SK-N-MC (cell line): Measurements from ENCODE around the gene RALGAPB.
"Not testable (repeated sequence)": the region's sequence is repeated elsewhere in the genome, so short reads cannot be mapped to it uniquely, and the experiment has no call there.

ENCODE experiments used
- EZH2 ChIP-seq: fragments of 200-600 bp; sonication (generic); IDR thresholded peaks from one replicate; pipeline ENCODE4 v1.6.1; 2017; ENCODE audit warnings: antibody characterized with exemption
- FOXP2 ChIP-seq: optimal IDR thresholded peaks from 2 replicates; pipeline ENCODE3; 2011; ENCODE audit warnings: mild to moderate bottlenecking, moderate library complexity; ENCODE audit not compliant: insufficient read depth; ENCODE audit errors: extremely low read length, control extremely low read depth
- POLR2AphosphoS5 ChIP-seq: IDR thresholded peaks from 2 replicates; pipeline ENCODE4 v1.6.1; 2012; ENCODE audit warnings: mild to moderate bottlenecking, low read depth, low read length, borderline replicate concordance

DNA sequence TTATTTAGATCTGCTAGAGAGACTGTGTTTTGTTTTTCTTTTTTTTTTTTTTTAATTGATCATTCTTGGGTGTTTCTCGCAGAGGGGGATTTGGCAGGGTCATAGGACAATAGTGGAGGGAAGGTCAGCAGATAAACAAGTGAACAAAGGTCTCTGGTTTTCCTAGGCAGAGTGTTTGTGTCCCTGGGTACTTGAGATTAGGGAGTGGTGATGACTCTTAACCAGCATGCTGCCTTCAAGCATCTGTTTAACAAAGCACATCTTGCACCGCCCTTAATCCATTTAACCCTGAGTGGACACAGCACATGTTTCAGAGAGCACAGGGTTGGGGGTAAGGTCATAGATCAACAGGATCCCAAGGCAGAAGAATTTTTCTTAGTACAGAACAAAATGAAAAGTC, 12.0 kb upstream of the RALGAPB start:
- not testable (repeated sequence) for TF ChIP-seq POLR2AphosphoS5, EZH2, FOXP2
